ENCODE results near the gene DACH2. TPM values are rescaled to one million over a fixed set of nuclear protein-coding genes. Genes with fewer than 3 reads are reported as not detected.

The DACH2 gene
- total RNA-seq, 4 donors from 2014 or later: 0.37 TPM; not detected in 3

DNA sequence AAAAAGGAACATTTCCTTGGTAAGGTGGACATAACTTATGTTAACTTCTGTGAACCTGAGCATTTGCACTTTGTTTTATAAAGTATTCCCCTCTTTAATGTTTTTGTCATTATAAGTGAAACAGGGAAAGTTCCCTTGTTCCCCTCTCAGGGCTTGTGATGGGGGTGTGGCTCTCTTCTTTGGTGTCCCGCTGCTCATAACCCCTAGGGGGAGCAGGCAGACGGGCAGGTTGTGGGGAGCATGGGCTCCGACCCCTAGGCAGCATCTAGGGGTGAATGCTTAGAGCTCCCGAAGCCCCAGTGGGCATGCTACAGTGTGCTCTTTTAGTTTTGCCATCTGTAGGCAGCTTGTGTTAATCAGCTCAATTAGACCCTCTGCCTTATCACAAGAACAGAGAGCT is 200.4 kb downstream of the DACH2 start:
- Histone ChIP-seq H3K27me3 (no peaks in the 10 kb centered on the region), H3K36me3 (no peaks in the 10 kb centered on the region), H3K4me3 (no peak overlapping the region), H3K9me3 (no peaks in the 10 kb centered on the region), H3K4me1 (no peaks in the 10 kb centered on the region), H3K27ac (no peak overlapping the region)
- in situ Hi-C loops (cut with MboI; ENCODE audit: low pct_ligation_motif_present in 1 of 4, low pct_unique_long_range_greater_than_20kb in 1 of 4, low sequenced_read_pairs in 3 of 4) (no loop called here), intact Hi-C loops (cut with DNase I; ENCODE audit: low total_unique reads) (no loop called here)
- no peak for TF ChIP-seq CTCF (IDR thresholded peaks at IDR 0.05)
- no peak for TF ChIP-seq POLR2AphosphoS5 (IDR thresholded peaks at IDR 0.05)
- no peak for TF ChIP-seq EP300 (IDR thresholded peaks at IDR 0.05; ENCODE audit: low read depth)
- no peak for TF ChIP-seq POLR2A (IDR thresholded peaks at IDR 0.05)
- no peak for DNase-seq
- 19% methylated on average over 2 of the region's 4 CpGs; no CpG with 5 or more reads in 1 of the 2 donors for WGBS, 2 donors (ENCODE audit: low coverage in 1 of 2)

GRCh38 chrX:86349115-86349514 is 200.9 kb downstream of the DACH2 start:
- in situ Hi-C loops (cut with MboI; ENCODE audit: low pct_ligation_motif_present in 1 of 4, low pct_unique_long_range_greater_than_20kb in 1 of 4, low sequenced_read_pairs in 3 of 4) (no loop called here), intact Hi-C loops (cut with DNase I; ENCODE audit: low total_unique reads) (no loop called here)
- WGBS, 2 donors (ENCODE audit: low coverage in 1 of 2): 77% methylated on average over 11 of the region's 11 CpGs; no CpG with 5 or more reads in 1 of the 2 donors
- Histone ChIP-seq H3K4me1 (no peaks in the 10 kb centered on the region), H3K27me3 (no peaks in the 10 kb centered on the region), H3K4me3 (no peak overlapping the region), H3K36me3 (no peaks in the 10 kb centered on the region), H3K27ac (no peak overlapping the region), H3K9me3 (no peaks in the 10 kb centered on the region)
- TF ChIP-seq CTCF (IDR thresholded peaks at IDR 0.05): no peak
- no peak for TF ChIP-seq EP300 (IDR thresholded peaks at IDR 0.05; ENCODE audit: low read depth)
- TF ChIP-seq POLR2AphosphoS5 (IDR thresholded peaks at IDR 0.05): no peak
- TF ChIP-seq POLR2A (IDR thresholded peaks at IDR 0.05): no peak
- no peak for DNase-seq

- Histone ChIP-seq H3K36me3 (no peaks in the 10 kb centered on the region), H3K9me3 (no peaks in the 10 kb centered on the region), H3K27me3 (no peaks in the 10 kb centered on the region), H3K4me1 (no peaks in the 10 kb centered on the region), H3K27ac (no peak overlapping the region), H3K4me3 (no peak overlapping the region)
- 32% methylated on average over 3 of the region's 3 CpGs; no CpG with 5 or more reads in 1 of the 2 donors for WGBS, 2 donors (ENCODE audit: low coverage in 1 of 2)
- TF ChIP-seq EP300 (IDR thresholded peaks at IDR 0.05; ENCODE audit: low read depth) (no peak), CTCF (IDR thresholded peaks at IDR 0.05) (no peak), POLR2A (IDR thresholded peaks at IDR 0.05) (no peak), POLR2AphosphoS5 (IDR thresholded peaks at IDR 0.05) (no peak)
- no peak for DNase-seq
- in situ Hi-C loops (cut with MboI; ENCODE audit: low pct_ligation_motif_present in 1 of 4, low pct_unique_long_range_greater_than_20kb in 1 of 4, low sequenced_read_pairs in 3 of 4) (no loop called here), intact Hi-C loops (cut with DNase I; ENCODE audit: low total_unique reads) (no loop called here)
These were observed 221.8 kb downstream of the DACH2 start for GRCh38 chrX:86369847-86370630.

- H3K27ac ChIP-seq: no peak overlapping the region
- no peaks in the 10 kb centered on the region for H3K9me3 ChIP-seq
- in situ Hi-C loops (cut with MboI; ENCODE audit: low pct_ligation_motif_present in 1 of 4, low pct_unique_long_range_greater_than_20kb in 1 of 4, low sequenced_read_pairs in 3 of 4) (no loop called here), intact Hi-C loops (cut with DNase I; ENCODE audit: low total_unique reads) (no loop called here)
- WGBS, 2 donors (ENCODE audit: low coverage in 1 of 2): 46 to 56% methylated on average over 1 of the region's 1 CpG
- DNase-seq: no peak
- no peak for TF ChIP-seq EP300 (IDR thresholded peaks at IDR 0.05; ENCODE audit: low read depth)
- no peak for TF ChIP-seq POLR2AphosphoS5 (IDR thresholded peaks at IDR 0.05)
- no peak for TF ChIP-seq CTCF (IDR thresholded peaks at IDR 0.05)
- no peak for TF ChIP-seq POLR2A (IDR thresholded peaks at IDR 0.05)
- no peaks in the 10 kb centered on the region for H3K27me3 ChIP-seq
- H3K36me3 ChIP-seq: no peaks in the 10 kb centered on the region
- no peak overlapping the region for H3K4me3 ChIP-seq
- no peaks in the 10 kb centered on the region for H3K4me1 ChIP-seq
These were observed 222.7 kb downstream of the DACH2 start for GRCh38 chrX:86370927-86371326.

Data from transverse colon (tissue), 4 donors.